ENCODE results near the gene GPR65.

GPR65 gene, protein sequence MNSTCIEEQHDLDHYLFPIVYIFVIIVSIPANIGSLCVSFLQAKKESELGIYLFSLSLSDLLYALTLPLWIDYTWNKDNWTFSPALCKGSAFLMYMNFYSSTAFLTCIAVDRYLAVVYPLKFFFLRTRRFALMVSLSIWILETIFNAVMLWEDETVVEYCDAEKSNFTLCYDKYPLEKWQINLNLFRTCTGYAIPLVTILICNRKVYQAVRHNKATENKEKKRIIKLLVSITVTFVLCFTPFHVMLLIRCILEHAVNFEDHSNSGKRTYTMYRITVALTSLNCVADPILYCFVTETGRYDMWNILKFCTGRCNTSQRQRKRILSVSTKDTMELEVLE

DNA sequence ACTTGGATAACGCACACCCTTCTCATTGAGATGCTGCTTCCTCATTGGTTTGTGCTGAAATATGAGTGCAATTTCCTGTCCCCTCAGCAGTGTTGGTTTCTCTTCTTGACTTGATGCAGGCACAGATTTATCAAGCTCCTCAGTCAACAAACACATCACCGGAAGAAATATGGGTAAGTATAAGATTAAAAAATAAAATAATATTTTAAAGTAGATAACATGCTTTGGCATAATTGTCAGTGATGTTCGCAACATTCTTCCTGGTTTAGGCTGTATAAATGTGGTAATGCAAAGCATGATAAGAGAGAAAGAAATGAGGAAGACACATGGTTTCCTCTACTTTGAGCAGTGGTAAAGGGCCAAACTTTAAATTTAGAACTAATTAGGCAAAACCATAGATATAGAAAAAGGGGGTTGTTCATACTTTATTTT, at the start of gene GPR65:
TSS of gene GPR65 (plus strand) at position 86 of the 432 bp plus-strand sequence. CDS start 5,713 bp downstream, outside the sequence.
- DNase-seq, result no peak

DNA sequence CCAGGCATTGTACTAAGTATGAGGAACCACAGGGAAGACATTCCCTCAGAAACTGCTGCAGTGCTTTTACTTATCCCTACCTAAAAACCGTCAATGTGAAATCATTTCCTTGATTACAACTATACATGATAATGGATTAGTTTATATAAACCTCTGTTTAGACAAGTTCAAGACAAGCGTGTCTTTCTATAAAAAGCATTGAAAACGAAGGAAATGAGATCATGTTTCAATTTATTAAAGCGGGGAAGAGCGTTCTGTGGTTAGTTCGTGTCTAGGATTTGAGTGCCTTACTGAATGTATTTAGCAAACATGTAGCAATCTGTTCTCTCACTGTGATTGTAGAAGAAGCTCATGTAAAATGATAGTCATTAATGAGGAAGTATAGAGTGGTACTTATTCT, 49.4 kb upstream of the GPR65 start:
- no peak for DNase-seq

DNA sequence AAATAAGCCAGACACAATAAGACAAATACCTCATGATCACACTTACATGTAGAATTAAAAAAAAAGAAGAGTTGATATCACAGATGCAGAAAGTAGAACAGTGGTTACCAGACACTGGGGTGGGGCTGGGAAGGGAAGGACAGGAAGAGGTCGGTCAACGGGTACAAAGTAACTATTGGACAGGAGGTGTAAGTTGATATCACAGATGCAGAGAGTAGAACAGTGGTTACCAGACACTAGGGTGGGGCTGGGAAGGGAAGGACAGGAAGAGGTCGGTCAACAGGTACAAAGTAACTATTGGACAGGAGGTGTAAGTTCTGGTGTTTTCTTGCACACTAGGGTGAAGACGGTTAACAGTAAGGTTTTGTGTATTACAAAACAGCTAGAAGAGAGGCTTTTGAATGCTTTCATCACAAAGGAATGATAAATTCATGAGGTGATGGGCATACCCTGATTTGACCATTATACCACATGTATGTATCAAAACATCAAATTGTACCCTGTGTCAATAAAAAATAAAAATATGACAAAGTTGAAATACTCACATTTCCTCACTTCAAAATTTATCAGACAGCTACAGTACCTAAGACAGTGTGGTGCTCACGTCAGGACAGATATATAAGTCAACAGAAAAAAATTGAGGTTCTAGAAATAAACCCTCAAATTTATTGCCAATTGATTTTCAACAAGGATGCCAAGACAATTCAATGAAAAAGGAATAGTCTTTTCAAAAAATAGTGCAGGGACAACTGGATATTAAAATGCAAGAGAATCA, 44.7 kb upstream of the GPR65 start:
- DNase-seq, result no peak

DNA sequence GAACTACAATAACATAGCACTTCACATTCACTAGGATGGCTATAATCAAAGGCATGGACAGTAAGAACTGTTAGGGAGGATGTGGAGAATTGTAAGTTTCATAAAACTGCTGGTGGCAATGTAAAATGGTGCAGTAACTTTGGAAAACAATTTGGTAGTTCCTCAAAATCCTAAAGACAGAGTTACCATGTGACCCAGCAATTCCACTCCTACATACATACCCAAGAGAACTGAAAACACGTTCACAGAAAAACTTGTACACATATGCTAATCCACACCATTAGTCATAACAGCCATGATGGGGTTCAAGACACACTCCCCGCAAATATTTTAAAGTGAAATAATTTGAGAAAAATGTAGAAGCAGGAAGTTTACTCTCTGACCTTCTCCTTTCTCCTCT, 43.7 kb upstream of the GPR65 start:
- DNase-seq, result no peak

DNA sequence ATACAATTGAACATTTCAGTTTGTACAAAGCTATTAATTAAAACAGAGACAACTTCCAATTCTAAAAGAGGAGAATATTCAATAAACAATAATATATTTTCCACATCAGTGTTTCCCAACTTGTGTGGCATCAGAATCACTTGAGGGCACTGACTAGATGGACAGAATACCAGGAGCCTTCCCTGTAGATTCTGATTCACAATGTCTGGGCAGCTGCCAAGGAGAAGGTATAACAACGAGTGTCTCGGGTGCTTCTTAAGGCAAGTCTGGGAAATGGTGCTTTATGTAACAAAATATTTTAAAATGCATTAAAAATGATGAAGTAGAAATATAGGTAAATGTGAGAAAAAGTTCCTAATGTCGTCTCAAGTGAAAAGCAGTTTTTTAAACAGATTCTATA, 38.1 kb upstream of the GPR65 start:
- no peak for DNase-seq

DNA sequence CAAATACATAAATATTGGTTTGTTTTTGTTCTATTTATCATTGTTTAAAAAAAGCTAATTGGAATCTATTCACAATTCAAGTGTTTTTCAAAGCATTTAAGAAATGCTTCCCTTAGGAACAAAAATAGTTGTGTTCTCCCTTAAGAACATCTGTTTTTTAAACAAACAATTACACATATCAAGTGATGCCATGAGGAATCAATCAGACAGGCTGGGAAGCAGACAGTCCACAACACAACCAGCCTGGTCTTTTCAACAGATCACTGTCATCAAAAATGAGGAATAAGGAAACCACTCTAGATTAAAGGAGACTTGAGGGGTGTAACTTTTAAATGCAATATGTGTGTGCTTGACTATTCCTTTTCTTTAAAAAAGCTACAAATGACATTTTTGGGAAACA, 37.4 kb upstream of the GPR65 start:
- DNase-seq, result no peak

DNA sequence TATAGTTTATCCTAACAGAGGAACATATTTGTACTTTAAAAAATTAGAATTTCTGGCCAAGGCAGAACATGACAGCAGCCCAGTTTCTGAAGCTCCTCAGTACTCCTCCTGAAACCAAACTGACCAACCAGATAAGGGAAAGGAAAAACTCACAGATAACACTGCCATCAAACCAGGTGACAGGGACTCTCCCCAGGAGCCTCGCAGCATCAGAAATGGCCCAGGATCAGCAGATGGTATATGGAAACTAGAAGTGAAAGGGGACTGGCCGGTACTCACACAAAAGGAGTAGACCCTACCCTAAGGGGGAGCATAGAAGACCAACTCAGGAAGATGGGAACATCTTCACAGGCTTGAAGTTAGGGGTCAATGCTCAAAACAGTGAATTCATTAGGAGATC, 33.9 kb upstream of the GPR65 start:
- DNase-seq, result no peak

DNA sequence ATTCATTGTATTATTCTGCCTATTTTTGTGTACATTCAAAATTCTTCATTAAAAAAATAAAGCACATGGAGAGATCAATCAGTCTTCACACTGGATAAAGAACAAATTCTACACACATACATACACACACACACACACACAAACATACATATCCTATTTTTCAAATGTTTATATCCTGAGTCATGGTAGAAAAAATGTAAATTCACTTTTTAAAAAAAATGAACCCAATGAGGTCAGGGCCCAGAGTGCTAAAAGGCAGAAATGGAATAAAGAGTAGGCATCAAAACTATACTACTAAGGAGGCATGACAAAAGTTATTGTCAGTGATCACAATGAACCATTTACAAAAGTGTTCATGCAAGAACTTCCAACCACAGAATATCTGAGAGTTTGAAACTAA, 29.3 kb upstream of the GPR65 start:
- no peak for DNase-seq

DNA sequence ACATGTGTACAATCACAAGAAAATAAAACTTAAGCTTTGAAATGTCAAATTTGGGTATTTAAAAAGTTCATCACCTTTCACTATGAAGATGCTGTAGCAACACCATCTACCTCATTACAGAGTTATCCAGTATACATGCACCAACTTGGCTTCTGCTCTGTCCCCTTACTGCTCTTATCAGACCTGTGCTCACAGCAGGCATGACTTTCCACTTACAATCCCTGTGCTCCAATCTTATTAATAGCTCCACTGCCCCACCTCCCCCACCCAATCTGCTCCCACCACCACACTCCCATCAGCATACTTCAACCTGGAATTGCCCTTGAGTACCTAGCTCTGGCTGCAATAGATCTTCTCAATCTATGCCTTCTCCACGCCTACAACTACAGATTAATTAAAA, 25.2 kb upstream of the GPR65 start:
- DNase-seq, result no peak

DNA sequence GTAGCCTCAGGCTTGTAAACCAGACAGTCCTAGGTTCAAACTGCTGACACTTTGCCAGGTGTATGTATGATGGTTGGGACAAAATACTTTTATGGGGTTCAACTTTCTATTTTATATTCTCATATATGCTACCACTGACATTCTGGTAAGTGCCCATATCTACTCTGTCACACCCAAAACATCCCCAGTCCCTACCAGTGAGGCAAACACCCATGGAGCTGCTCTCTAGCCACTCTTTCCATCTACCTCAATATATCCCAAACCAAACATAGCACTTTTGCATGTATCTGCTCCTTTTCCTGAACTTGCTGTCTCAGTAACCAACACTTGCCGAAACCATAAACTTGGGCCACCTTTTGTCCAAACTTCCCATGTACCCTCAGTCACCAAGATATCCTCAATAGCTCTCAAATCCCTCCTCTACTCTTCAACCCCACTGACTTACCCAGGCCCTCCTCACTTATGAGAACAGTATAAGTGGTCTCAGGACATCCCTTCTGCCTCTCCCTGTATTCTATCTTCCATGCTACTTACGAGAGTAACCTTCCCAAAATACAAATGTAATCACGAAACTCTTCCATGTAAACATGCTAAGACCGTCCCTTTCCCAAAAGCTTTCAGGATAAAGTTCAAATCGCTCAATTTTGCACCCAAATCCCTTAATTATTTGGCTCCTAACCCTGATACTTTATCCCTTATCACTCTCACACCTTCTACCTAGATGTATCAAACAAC, 15.5 kb upstream of the GPR65 start:
- DNase-seq, result no peak

DNA sequence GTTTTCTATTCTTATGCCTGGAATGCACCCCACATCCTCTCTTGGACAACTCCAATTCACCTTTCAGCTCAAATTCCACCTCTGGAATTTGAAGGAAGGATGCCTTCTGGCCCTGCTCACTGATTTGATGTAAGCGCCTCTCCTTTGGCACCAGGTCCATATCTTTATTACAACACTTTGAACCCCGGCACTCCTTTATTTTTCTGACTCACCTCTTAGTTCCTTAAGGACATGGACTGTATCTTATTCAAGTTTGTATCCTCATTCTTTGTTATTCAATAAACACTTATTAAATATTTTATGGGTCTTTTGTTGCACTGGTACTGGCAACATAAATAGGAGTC, 15.0 kb upstream of the GPR65 start:
- DNase-seq, result no peak

DNA sequence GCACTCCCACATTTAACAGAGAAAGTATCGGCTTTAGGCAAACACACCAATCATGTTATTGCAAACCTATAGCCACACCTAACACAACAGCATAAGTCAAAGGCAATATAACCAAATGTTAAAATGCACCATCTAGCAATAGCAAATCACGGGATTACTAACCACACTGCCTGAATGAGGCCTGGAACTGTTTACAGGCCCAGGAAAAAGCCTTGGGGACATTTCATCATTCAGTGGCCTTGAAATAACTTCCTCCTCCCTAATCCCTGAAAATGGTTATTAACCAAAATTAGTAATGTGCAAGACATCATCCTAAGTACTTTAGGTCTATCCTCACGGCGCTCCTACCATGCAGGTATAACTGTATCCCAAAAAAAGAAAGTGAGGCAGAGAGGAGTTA, 14.3 kb upstream of the GPR65 start:
- no peak for DNase-seq

DNA sequence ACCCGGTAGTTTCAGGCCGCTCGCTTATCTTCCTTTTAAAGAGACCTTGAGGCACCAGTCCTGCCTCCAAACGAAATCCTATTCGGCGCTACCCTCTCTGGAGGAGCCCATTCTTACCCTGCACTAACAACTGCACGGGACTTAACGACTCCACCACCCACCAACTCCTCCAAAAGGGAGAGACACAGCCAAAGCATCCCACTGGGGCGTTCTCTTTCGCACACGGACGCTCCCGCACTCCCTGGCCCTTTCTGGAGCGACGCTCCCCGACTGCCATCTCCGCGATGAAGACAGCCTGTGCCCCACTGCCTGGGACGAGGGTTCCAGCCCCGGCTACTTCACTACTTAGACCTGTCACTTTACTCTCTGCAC, 12.6 kb upstream of the GPR65 start:
- no peak for DNase-seq

DNA sequence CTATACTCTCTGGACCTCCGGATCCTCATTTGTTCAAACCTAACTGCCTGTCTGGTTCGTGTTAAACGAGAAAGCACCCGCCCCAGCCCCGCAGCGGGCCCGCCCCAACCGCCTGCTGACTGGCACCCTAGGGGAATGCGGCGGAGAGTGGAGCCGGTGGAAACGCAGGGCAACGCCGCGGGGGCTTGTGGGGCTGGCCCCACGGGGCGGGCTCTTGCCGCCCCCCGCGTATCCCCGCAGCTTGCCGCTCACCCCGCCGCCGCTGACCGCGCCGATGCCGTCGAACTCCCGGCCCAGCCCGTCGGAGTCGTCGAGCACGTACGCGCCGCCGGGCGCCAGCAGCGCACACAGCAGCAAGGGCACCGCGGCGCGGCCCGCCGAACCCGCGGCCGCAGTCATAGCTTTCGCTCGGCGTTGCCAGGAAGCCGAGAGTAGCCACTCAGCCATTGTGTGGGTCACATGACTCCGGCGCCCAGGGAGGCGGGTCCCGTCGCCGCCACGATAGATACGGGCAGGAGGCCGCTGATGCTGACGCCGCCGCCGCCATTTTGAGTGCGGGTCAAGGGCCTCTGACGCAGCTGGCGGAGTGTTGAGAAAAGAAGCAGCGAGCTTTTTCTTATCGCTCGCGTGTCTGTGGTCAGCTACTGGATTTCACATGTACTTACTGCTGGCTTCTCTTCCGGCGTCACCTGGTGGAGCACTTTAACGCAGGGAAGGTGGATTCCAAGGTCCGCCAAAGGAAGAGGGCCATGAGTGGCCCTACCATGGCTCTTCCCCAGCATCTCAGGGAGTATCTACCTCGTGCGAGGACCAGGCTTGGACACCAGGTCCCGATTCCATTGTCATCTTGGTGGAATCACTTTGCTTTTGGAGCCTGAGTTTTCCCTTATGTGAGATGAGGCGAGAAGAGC, 12.0 kb upstream of the GPR65 start, which contains the start of gene GALC:
TSS of gene GALC (minus strand) at position 465 of the 911 bp plus-strand sequence. CDS start at position 447, 18 bp downstream.
- DNase-seq, result peak; percentile 79 to 84

DNA sequence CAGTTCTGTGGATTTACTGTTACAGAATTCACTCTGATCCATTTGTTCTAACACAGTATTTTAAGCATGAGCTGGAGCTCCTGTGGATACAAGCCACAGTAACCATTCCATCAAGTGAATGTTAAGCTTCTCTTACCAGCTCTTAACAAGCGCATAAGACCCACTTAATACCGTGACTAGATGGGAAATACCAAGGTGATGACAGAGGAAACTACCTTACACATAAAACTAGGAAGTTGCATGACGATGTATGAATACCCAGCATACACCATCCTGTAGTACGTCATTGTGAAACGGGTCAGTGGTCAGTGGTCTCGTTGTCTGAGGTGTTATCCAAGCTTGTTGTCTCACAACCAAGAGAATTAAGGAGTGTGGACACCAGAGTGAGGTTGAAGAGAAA, 10.0 kb upstream of the GPR65 start:
- DNase-seq, result no peak

DNA sequence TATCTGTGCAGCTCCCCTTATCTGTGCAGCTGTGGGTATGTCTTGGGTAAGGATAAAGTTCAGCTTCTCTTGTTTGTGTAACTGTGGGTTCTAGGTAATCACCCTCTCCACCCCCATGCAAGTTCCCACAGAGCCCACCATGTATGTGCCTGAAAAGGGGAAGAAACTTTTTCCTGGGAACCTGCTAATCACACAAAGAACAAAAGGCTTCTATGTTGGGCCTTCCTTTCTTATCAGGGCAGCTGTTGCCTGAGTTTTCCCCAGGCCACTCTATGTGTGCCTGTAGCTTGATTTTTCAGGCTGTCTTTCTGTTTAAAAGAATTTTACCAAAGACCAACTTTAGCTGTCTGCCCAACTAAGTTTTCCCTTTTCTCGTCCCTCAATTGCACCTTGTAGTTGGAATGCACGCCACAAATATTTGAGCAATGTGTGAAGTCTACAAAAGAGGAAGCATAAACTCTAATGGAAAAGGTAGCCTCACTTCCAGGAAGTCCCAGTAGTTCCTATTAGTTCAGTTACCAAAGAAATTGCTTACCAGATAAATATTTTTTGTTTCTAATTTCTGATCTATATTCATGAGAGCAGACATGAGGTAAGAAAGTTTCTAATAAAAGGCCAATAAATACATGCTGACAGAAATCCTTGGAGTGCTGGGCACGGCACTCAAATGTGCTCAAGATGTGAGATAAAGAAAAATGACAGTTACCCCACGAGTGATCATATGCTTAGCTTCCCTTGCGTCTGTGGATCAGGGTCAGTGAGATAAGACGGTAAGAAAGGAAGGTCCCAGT, 9.2 kb upstream of the GPR65 start:
- no peak for DNase-seq

DNA sequence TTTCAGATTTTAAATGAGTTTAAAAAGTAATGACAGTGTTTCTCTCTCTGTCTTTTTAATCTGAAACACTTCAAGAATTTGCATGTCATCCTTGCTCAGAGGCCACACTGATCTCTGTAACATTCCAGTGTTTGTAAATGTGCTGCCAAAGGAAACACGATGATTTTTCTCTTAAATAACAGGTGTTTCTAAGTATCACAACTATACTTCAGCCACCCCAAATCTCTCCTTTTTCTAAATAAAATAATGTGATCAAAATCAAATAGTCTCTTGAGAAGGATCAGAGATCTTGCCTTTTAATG, 8.7 kb upstream of the GPR65 start:
- no peak for DNase-seq

DNA sequence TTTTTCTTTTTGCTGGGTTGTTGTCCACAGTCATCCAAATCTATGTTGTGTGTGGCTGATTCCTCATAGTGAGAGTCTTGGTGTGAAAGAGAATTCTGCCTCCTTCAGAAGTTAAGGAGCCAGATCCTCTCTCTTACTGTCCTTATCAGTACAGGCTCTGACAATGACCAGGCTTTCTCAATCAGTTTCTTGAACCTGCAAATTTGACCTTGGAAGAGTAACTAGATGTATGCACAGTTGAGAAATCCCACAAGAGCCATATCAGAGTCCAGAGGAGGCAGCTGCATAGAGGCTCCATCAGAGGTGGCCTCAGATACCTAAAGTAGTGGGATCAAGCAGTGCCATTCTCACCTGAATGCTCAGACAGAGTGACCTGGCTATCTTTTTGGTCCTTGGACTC, 6.5 kb upstream of the GPR65 start:
- DNase-seq, result no peak

DNA sequence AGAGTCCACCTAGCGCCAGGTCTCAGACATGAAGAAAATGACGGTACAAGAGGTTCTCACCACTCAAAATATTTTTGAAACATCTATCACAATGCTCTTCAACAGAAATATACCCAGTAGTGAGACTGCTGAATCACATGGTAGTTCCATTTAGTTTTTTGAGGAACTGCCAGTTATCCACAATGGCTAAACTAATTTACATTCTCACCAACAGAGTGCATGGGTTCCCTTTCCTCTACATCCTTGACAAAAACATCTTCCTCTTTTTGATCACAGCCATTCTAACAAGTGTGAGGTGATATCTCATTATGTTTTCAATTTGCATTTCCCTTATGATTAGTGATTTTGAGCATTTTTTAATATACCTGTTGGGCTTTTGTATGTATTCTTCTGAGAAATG, 5.7 kb upstream of the GPR65 start:
- DNase-seq, result no peak

DNA sequence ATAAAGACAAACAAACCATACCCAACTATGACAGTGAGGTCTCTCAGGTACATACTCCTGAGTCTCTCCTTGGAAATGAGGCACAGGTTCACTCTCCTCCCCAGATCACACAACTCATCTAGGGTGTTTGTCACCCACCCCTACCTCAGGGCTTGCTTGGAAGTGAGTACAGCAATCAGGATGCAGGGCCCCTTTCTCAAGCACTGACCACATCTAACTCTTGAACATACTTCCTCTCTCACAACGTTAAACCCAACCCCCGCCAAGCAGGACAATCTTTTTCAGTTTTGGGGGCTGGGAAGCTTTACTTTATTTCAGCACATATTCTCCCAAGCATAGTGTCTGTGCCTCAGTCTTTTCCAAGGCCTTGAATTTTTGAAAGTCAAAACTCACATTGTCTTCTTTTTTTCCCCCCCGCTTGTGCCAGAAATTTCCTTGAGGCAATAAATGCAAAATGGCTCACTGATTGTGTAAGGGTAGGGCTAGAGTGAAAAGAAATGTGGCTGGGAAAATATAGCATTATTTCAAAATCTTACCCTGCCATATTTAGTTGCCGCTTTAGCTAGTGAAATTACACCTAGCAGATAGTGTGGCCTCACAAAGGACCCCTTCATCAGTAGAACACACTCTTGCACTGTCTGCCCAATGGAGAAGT, 2.4 kb upstream of the GPR65 start:
- DNase-seq, result no peak

DNA sequence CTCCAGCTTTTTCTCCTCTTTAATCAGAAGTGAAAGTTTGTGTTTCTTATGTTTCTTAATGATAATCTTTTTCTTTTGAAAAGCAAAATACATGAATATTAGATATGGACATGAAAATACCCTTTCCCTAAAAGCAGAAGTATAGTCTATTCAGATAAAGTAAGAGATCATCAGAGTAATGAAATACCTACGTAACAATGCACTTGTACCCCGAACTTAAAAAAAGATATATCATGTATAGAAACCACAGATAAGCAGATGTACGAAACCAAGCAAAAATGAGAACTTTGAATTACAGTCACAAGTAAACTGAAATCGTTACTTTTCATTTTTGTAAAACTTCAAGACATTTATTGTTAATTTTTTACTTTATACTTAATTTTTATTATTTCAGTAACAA, 1.5 kb upstream of the GPR65 start:
- no peak for DNase-seq

Data from NCI-H2081 (cell line).